ENCODE data around the gene TRIM73. TPM values are rescaled to one million over a fixed set of nuclear protein-coding genes. Genes with fewer than 3 reads are reported as not detected.
"Not testable (repeated sequence)": the region's sequence is repeated elsewhere in the genome, so short reads cannot be mapped to it uniquely, and the experiment has no call there.

The TRIM73 gene
- total RNA-seq, 2 donors from 2014 or later, result 3.2 to 8.6 TPM

GRCh38 chr7:75409880-75410822, 14.7 kb downstream of the TRIM73 start:
- not testable (repeated sequence) for H3K4me1 Mint-ChIP-seq; H3K9me3 Mint-ChIP-seq; H3K36me3 Mint-ChIP-seq (ENCODE audit: low read depth); H3K27me3 Mint-ChIP-seq; H3K27ac Mint-ChIP-seq
- H3K4me3 Mint-ChIP-seq, result peak overlapping the region; percentile 48
- ATAC-seq (replicated peaks), result peak; percentile 92

DNA sequence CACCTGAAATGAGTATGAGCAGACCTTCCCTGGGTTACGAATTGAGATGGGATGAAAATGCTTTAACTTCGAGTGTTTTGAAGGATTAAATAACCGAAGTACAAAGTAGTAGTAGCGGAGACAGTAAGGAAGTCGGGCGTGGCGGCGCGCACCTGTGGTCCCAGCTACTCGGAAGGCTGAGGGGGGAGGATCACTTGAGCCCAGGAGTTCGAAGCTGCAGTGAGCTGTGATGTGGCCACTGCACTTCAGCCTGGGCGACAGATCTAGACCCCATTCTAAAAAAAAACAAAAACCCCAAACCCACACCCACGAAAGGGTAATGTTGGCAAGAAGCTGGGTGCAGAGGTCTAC, 15.4 kb downstream of the TRIM73 start:
- not testable (repeated sequence) for H3K27ac Mint-ChIP-seq; H3K27me3 Mint-ChIP-seq; H3K9me3 Mint-ChIP-seq; ATAC-seq (replicated peaks); H3K4me1 Mint-ChIP-seq; H3K4me3 Mint-ChIP-seq
- H3K36me3 Mint-ChIP-seq (ENCODE audit: low read depth), result peaks cover 11% of the 10 kb centered on the region

GRCh38 chr7:75414204-75414603, 18.8 kb downstream of the TRIM73 start:
- not testable (repeated sequence) for H3K27me3 Mint-ChIP-seq; H3K27ac Mint-ChIP-seq; H3K9me3 Mint-ChIP-seq; H3K4me1 Mint-ChIP-seq; H3K4me3 Mint-ChIP-seq; ATAC-seq (replicated peaks)
- H3K36me3 Mint-ChIP-seq (ENCODE audit: low read depth), result peaks cover 26% of the 10 kb centered on the region

DNA sequence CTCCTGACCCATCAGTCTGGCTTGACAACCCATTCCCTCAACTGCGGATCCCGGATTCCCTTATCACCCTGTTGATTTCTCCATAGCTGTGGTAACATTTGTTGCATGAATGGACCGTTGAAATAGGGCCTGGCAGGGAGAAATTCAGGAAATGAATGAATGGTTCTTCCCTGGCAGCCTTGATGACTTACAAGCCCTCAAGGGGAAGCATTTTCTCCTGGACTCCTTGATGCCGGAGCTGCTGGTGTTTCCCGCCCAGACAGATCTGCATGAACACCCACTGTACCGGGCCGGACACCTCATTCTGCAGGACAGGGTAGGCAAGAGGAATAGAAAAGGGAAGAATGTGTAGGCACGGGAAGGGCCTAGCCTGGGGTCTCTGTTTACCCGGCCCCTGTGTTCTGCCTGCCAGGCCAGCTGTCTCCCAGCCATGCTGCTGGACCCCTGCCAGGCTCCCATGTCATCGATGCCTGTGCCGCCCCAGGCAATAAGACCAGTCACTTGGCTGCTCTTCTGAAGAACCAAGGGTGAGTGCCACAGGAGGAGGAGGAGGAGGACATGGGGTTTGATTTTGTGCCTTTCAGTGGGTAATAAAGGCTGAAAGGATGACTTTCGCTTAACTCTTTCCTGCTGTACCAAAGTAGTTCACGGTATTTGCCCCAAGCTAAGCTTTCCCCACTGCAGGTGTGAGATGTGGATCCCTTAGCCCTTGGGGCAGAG, 19.4 kb downstream of the TRIM73 start:
- ATAC-seq (replicated peaks); H3K27me3 Mint-ChIP-seq; H3K27ac Mint-ChIP-seq; H3K9me3 Mint-ChIP-seq; H3K4me1 Mint-ChIP-seq; H3K4me3 Mint-ChIP-seq: not testable (repeated sequence)
- peaks cover 32% of the 10 kb centered on the region for H3K36me3 Mint-ChIP-seq (ENCODE audit: low read depth)

GRCh38 chr7:75415428-75415817, 20.0 kb downstream of the TRIM73 start:
- not testable (repeated sequence) for H3K4me1 Mint-ChIP-seq; H3K27ac Mint-ChIP-seq; ATAC-seq (replicated peaks); H3K9me3 Mint-ChIP-seq; H3K4me3 Mint-ChIP-seq; H3K27me3 Mint-ChIP-seq
- peaks cover 37% of the 10 kb centered on the region for H3K36me3 Mint-ChIP-seq (ENCODE audit: low read depth)

DNA sequence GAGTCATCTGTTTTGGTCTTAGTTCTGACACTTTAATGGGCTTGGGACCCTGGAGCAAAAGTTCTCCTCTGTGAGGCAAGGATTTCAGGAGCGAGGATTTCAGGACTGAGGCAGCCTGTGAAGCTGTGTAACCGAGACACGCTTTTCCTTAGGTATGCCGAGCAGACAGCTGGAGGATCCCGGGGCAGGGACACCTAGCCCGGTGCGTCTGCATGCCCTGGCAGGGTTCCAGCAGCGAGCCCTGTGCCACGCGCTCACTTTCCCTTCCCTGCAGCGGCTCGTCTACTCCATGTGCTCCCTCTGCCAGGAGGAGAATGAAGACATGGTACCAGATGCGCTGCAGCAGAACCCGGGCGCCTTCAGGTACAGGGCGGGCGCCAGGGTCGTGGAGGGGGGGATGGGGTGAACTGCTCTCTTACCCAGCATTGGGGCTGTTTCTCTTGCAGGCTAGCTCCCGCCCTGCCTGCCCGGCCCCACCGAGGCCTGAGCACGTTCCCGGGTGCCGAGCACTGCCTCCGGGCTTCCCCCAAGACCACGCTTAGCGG, 20.5 kb downstream of the TRIM73 start:
- not testable (repeated sequence) for ATAC-seq (replicated peaks); H3K27me3 Mint-ChIP-seq; H3K4me3 Mint-ChIP-seq; H3K27ac Mint-ChIP-seq; H3K9me3 Mint-ChIP-seq; H3K4me1 Mint-ChIP-seq
- H3K36me3 Mint-ChIP-seq (ENCODE audit: low read depth), result peaks cover 42% of the 10 kb centered on the region

DNA sequence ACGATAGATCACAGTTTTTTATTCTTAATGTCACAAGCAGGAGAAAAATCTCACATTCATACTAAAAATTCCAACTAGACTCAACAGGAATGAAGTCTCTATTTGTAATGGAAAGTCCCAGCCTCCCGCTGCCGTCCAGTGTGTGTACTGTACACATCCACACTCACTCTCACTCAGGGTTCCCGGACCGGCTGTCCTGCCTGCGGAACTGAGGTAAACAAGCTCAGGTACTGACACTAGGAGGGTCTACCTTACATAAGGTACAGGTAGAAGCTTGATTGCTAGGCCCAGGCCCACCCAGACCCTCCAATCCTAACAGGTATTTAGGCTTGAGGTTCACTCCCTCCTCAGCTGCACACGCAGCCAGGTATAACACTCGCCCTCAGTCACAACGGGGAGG, 21.4 kb downstream of the TRIM73 start:
- not testable (repeated sequence) for H3K4me1 Mint-ChIP-seq; H3K4me3 Mint-ChIP-seq; H3K9me3 Mint-ChIP-seq; ATAC-seq (replicated peaks); H3K27ac Mint-ChIP-seq; H3K27me3 Mint-ChIP-seq
- H3K36me3 Mint-ChIP-seq (ENCODE audit: low read depth), result peaks cover 51% of the 10 kb centered on the region

- H3K4me3 Mint-ChIP-seq; H3K27ac Mint-ChIP-seq; H3K27me3 Mint-ChIP-seq; H3K4me1 Mint-ChIP-seq; H3K9me3 Mint-ChIP-seq; ATAC-seq (replicated peaks): not testable (repeated sequence)
- H3K36me3 Mint-ChIP-seq (ENCODE audit: low read depth), result peaks cover 56% of the 10 kb centered on the region
These were observed 22.9 kb downstream of the TRIM73 start for GRCh38 chr7:75418292-75418858.

DNA sequence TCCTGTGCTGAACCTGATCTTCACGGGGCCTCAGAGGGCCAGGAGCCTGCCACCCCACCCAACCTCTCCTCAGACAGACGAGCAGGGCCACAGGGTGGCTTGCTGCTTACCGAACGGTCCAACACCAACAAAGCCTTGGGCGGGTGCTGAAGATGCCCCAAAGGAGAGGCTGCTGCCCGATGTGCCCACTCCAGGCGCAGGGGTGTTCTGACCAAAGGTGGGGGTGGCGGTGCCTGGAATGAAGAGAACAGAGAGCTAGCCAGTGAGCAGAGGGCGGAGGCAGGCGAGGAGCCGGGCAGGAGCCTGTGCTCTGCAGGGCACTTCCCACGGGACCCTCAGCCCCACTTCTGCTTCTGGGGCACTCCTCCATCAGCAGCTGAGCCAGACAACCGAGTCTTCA, 23.8 kb downstream of the TRIM73 start:
- not testable (repeated sequence) for H3K4me3 Mint-ChIP-seq; H3K9me3 Mint-ChIP-seq; H3K27me3 Mint-ChIP-seq; H3K4me1 Mint-ChIP-seq; ATAC-seq (replicated peaks); H3K27ac Mint-ChIP-seq
- peaks cover 65% of the 10 kb centered on the region for H3K36me3 Mint-ChIP-seq (ENCODE audit: low read depth)

- not testable (repeated sequence) for ATAC-seq (replicated peaks)
- H3K27ac Mint-ChIP-seq, result peak overlapping the region; percentile 74
These were observed 24.3 kb downstream of the TRIM73 start for GRCh38 chr7:75419693-75420092.

GRCh38 chr7:75420152-75420551, 24.7 kb downstream of the TRIM73 start:
- not testable (repeated sequence) for H3K27me3 Mint-ChIP-seq; ATAC-seq (replicated peaks)
- H3K27ac Mint-ChIP-seq, result peak overlapping the region; percentile 74

More at GRCh38 chr7:75419693-75420092, 24.3 kb downstream of the TRIM73 start:
- not testable (repeated sequence) for H3K4me3 Mint-ChIP-seq, H3K27me3 Mint-ChIP-seq, H3K4me1 Mint-ChIP-seq, H3K9me3 Mint-ChIP-seq
- H3K36me3 Mint-ChIP-seq (ENCODE audit: low read depth), result peaks cover 70% of the 10 kb centered on the region

DNA sequence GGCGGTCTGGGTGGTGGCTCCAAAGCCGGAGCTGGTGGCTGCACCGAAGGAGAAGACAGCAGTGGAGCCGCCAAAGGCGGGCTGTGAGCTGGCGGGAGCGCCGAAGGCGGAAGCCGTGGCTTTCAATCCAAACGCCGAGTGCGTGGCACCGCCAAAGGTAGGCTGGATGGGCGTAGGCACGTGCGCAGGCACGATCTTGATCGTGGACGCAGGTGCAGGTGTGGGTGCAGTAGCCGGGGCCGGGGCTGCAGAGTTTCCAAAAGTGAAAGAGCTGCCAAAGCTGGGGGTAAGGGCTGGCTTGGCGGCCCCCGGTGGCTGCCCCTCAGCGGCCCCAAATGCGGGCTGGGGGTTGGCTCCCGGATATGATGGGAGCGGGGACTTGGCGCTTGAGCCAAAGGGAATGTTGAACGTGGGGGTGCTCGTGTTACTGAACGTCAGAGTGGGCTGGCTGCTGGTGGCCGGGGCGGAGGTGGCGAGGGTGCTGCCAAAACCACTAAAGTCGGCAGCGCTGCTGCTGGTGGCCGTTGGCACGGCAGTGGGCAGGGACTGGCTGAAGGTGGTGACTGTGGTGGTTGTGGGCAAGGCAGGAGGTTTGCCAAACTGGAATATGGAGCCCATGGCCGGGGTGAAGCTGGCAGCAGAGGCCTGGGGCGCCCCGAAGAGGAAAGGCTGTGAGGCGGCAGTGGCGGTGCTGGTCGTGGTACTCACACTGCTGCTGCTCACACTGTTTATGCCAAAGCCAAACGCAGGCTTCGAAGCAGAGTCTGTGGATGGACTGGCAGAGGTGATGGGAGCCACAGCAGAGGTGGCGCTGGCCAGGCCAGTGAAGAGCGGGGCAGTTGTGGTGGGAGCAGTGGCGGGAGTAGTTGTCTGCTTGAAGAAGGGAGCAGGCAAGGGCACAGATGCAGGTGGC, 26.6 kb downstream of the TRIM73 start:
- H3K27ac Mint-ChIP-seq; H3K4me3 Mint-ChIP-seq; H3K4me1 Mint-ChIP-seq; H3K9me3 Mint-ChIP-seq; H3K27me3 Mint-ChIP-seq; ATAC-seq (replicated peaks): not testable (repeated sequence)
- peaks cover 49% of the 10 kb centered on the region for H3K36me3 Mint-ChIP-seq (ENCODE audit: low read depth)

More at GRCh38 chr7:75420152-75420551, 24.7 kb downstream of the TRIM73 start:
- H3K4me3 Mint-ChIP-seq, H3K4me1 Mint-ChIP-seq, H3K9me3 Mint-ChIP-seq: not testable (repeated sequence)
- peaks cover 67% of the 10 kb centered on the region for H3K36me3 Mint-ChIP-seq (ENCODE audit: low read depth)

DNA sequence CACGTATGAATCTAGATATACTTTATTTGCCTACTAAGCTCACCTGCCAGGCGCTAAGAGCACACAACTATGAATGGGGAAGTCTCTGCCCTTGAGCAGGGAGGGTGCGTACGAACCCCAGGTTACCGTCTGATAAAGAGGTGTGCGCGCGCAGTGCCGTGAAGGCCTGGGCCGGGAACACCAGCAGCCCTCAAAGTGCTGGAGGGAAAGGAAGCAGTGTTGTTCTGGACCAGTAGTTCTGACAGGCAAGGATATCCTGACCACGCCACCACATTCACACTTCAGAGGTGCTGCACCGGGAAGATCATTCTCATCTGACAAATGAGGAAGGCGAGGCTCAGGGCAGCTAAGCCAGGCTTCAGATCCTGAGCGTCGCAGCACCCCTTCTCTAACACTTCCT, 28.1 kb downstream of the TRIM73 start:
- H3K9me3 Mint-ChIP-seq; ATAC-seq (replicated peaks); H3K4me3 Mint-ChIP-seq; H3K27ac Mint-ChIP-seq; H3K27me3 Mint-ChIP-seq: not testable (repeated sequence)
- H3K36me3 Mint-ChIP-seq (ENCODE audit: low read depth), result peaks cover 61% of the 10 kb centered on the region
- H3K4me1 Mint-ChIP-seq, result peaks cover 12% of the 10 kb centered on the region

DNA sequence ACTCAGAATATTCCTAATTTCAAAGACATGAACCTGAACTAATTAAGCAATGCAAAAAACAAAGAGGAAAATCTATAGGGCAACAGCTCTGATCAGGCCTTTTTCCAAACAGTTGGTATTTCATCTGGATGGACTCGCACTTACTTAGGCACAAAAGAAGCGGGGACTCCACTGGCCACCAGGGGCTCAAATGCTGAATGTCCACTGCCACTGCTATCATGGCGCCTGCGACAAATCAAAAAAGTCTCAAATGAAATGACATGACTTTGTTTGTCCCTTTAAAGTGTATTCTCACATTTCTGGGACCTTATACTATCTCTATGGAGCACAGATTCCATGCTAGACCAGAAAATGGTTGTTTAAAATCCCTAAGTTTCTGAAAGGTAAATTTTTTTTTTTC, 43.6 kb downstream of the TRIM73 start:
- peaks cover 84% of the 10 kb centered on the region for H3K36me3 Mint-ChIP-seq (ENCODE audit: low read depth)
- H3K4me3 Mint-ChIP-seq; H3K27ac Mint-ChIP-seq; ATAC-seq (replicated peaks); H3K9me3 Mint-ChIP-seq; H3K27me3 Mint-ChIP-seq: not testable (repeated sequence)
- peaks cover 21% of the 10 kb centered on the region for H3K4me1 Mint-ChIP-seq

Measured in activated T-helper 17 cell treated with anti-CD3 and anti-CD28 coated beads, Interleukin-2, amount 50 U/mL, for 72 hours (primary cell).